Tibial artery (tissue), 4 donors: ENCODE measurements around the gene PRDM16.

Experiments used
- DNase-seq, 2 donors: peaks; one replicate each; pipeline ENCODE4 v3.0.0-alpha.2; 2019
- H3K27ac ChIP-seq, 2 donors: fragments of 200-600 bp; sonication (generic) in 1 of 2; 1 replicate in 1 of 2; 2 replicates in 1 of 2; pipeline ENCODE4 v1.5.1; 2018 to 2019; ENCODE audit warnings: mild to moderate bottlenecking in 1 of 2
- H3K27me3 ChIP-seq, 2 donors: fragments of 200-600 bp; sonication (generic) in 1 of 2; one replicate each; pipeline versions ENCODE4 v1.5.1 to v1.6.0; 2016 to 2019
- H3K36me3 ChIP-seq, 3 donors: fragments of 200-600 bp; sonication (generic) in 2 of 3; one replicate each; pipeline ENCODE4 v1.5.1; 2016 to 2019; ENCODE audit warnings: mild to moderate bottlenecking in 2 of 3
- H3K4me1 ChIP-seq, 4 donors: fragments of 200-600 bp; sonication (generic) in 2 of 4; 1 replicate in 3 of 4; 2 replicates in 1 of 4; pipeline ENCODE4 v1.5.1; 2016 to 2019
- H3K4me3 ChIP-seq, 2 donors: fragments of 200-600 bp; sonication (generic) in 1 of 2; 1 replicate in 1 of 2; 2 replicates in 1 of 2; pipeline ENCODE4 v1.5.1; 2018 to 2019; ENCODE audit warnings: mild to moderate bottlenecking in 2 of 2
- H3K9me3 ChIP-seq, 3 donors: fragments of 200-600 bp; sonication (generic) in 1 of 3; one replicate each; pipeline ENCODE4 v1.5.1; 2016 to 2019
- CTCF ChIP-seq, 2 experiments: fragments of 200-600 bp in 1 of 2; fragments of 450-650 bp in 1 of 2; IDR thresholded peaks; one replicate each; pipeline ENCODE4 v1.5.1; 2017 to 2019; ENCODE audit warnings: antibody characterized with exemption in 2 of 2, mild to moderate bottlenecking in 1 of 2, moderate library complexity in 1 of 2
- intact Hi-C: fragments of 100-400 bp; cut with DNase I; formaldehyde crosslinking; loops from one replicate; pipeline ENCODE4 v1.15.0; 2023; ENCODE audit warnings: low total_unique reads

The PRDM16 gene

GRCh38 chr1:3197781-3198316, 128.8 kb downstream of the PRDM16 start:
- no peak for DNase-seq
- H3K36me3 ChIP-seq = no peaks in the 10 kb centered on the region
- no peaks in the 10 kb centered on the region for H3K9me3 ChIP-seq
- TF ChIP-seq CTCF (IDR thresholded peaks at IDR 0.05) = no peak
- peak overlapping the region; percentile 91 to 98 for H3K27ac ChIP-seq
- peaks cover 0 to 91% (median 57%) of the 10 kb centered on the region in 4 donors for H3K4me1 ChIP-seq
- no peak overlapping the region for H3K4me3 ChIP-seq
- H3K27me3 ChIP-seq = no peaks in the 10 kb centered on the region
- intact Hi-C loops = loop anchor here (5.0 kb wide), 1 partner anchor 159 kb away; no protein-coding TSS in a partner anchor

- no peak for TF ChIP-seq CTCF (IDR thresholded peaks at IDR 0.05)
- DNase-seq = no peak
- peak overlapping the region; percentile 91 to 98 for H3K27ac ChIP-seq
- H3K4me3 ChIP-seq = no peak overlapping the region
- H3K36me3 ChIP-seq = no peaks in the 10 kb centered on the region
- intact Hi-C loops = loop anchor here (5.0 kb wide), 1 partner anchor 159 kb away; no protein-coding TSS in a partner anchor
- no peaks in the 10 kb centered on the region for H3K27me3 ChIP-seq
- peaks cover 0 to 91% (median 50%) of the 10 kb centered on the region in 4 donors for H3K4me1 ChIP-seq
- no peaks in the 10 kb centered on the region for H3K9me3 ChIP-seq
These were observed 129.6 kb downstream of the PRDM16 start for GRCh38 chr1:3198371-3199271.

GRCh38 chr1:3204725-3205124, 135.7 kb downstream of the PRDM16 start:
- no peak for DNase-seq
- peak overlapping the region; percentile 91 to 98 for H3K27ac ChIP-seq
- intact Hi-C loops = loop anchor here (5.0 kb wide), 1 partner anchor 108 kb away; no protein-coding TSS in a partner anchor

GRCh38 chr1:3205815-3206214, 136.8 kb downstream of the PRDM16 start:
- no peaks in the 10 kb centered on the region for H3K36me3 ChIP-seq
- H3K27ac ChIP-seq = peak overlapping the region; percentile 91 to 98
- intact Hi-C loops = loop anchor here (5.0 kb wide), 1 partner anchor 106 kb away; no protein-coding TSS in a partner anchor
- H3K9me3 ChIP-seq = no peaks in the 10 kb centered on the region
- no peak for DNase-seq
- TF ChIP-seq CTCF (IDR thresholded peaks at IDR 0.05) = no peak
- H3K27me3 ChIP-seq = no peaks in the 10 kb centered on the region
- peaks cover 6 to 85% (median 48%) of the 10 kb centered on the region in 4 donors for H3K4me1 ChIP-seq
- H3K4me3 ChIP-seq = no peak overlapping the region

More at GRCh38 chr1:3204725-3205124, 135.7 kb downstream of the PRDM16 start:
- H3K9me3 ChIP-seq = no peaks in the 10 kb centered on the region
- peak overlapping the region in 1 of 2 donors; percentile 10 for H3K4me3 ChIP-seq
- H3K36me3 ChIP-seq = no peaks in the 10 kb centered on the region
- H3K4me1 ChIP-seq = peaks cover 6 to 92% (median 48%) of the 10 kb centered on the region in 4 donors
- no peak for TF ChIP-seq CTCF (IDR thresholded peaks at IDR 0.05)
- H3K27me3 ChIP-seq = no peaks in the 10 kb centered on the region

- Histone ChIP-seq H3K9me3 (no peaks in the 10 kb centered on the region), H3K27ac (peak overlapping the region; percentile 91 to 98), H3K27me3 (no peaks in the 10 kb centered on the region), H3K4me3 (peak overlapping the region in 1 of 2 donors; percentile 34), H3K36me3 (no peaks in the 10 kb centered on the region), H3K4me1 (peaks cover 6 to 76% (median 46%) of the 10 kb centered on the region in 4 donors)
- intact Hi-C loops = loop anchor here (5.0 kb wide), 1 partner anchor 106 kb away; no protein-coding TSS in a partner anchor
- no peak for DNase-seq
- no peak for TF ChIP-seq CTCF (IDR thresholded peaks at IDR 0.05)
These were observed 137.7 kb downstream of the PRDM16 start for GRCh38 chr1:3206696-3207095.
